GM12892 (cell line): Measurements from ENCODE around the gene GNGT2. TPM values are rescaled to one million over a fixed set of nuclear protein-coding genes. Genes with fewer than 3 reads are reported as not detected.

Experiments
- DNase-seq: peaks from one replicate; pipeline ENCODE4 v3.0.0; 2011; ENCODE audit not compliant: insufficient read length
- FAIRE-seq: peaks from 2 replicates; lab custom pipeline; 2011; peaks lifted over from hg19 to GRCh38; lab: Jason Lieb, UNC
- POLR2A ChIP-seq: IDR thresholded peaks from 2 replicates; pipeline ENCODE4 v1.6.1; 2011; ENCODE audit warnings: low read depth, low read length, control low read depth
- POLR2AphosphoS5 ChIP-seq: IDR thresholded peaks from 2 replicates; pipeline ENCODE4 v1.6.1; 2011; ENCODE audit warnings: low read depth, low read length, control low read depth
- TAF1 ChIP-seq: IDR thresholded peaks from 2 replicates; pipeline ENCODE4 v1.6.1; 2011; ENCODE audit warnings: low read depth, mild to moderate bottlenecking, control low read depth, low read length, borderline replicate concordance
- polyA plus RNA-seq: library from polyadenylated mRNA; unstranded; fragments of >200 nt; gene quantifications from one replicate; pipeline ENCODE4 v1.2.1, GENCODE V29; 2012; ENCODE audit warnings: missing spikeins, inconsistent platforms; ENCODE audit not compliant: missing spikeins

The GNGT2 gene
- polyA plus RNA-seq = 33.7 TPM

GRCh38 chr17:49210158-49211029, at the start of gene GNGT2, which contains the start of gene ABI3:
Gene GNGT2, minus strand, starts transcription at chr17:49210574. Its CDS starts 3,152 bp downstream, at chr17:49207422.
Gene ABI3, plus strand, starts transcription at chr17:49210707. Its CDS starts 18 bp downstream, at chr17:49210725.
- TF ChIP-seq TAF1 (peak; percentile 98), POLR2AphosphoS5 (peak; percentile 97), POLR2A (peak; percentile 97)
- DNase-seq (peak; percentile 92), FAIRE-seq (peak; percentile 97)

DNA sequence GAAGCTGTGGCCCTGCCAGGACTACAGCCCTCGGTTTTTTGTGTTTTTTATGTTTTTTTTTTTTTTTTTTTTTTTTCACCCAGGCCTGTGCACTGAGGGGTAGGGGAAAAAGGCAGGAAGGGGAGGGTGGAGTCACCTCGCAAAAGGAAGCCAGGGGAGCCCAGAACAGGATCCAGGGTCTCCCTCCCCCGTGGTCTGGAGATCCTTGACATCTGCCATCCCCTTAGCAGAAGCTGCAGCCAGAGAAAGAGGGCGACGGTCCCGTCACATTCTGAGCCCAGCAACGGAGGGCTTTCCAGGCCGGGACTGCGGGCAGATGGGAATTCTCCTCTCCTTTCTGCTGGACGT, 49.3 kb upstream of the GNGT2 start:
- FAIRE-seq = no peak
- DNase-seq = no peak
- no peak for TF ChIP-seq POLR2A
- no peak for TF ChIP-seq TAF1
- TF ChIP-seq POLR2AphosphoS5 = no peak

DNA sequence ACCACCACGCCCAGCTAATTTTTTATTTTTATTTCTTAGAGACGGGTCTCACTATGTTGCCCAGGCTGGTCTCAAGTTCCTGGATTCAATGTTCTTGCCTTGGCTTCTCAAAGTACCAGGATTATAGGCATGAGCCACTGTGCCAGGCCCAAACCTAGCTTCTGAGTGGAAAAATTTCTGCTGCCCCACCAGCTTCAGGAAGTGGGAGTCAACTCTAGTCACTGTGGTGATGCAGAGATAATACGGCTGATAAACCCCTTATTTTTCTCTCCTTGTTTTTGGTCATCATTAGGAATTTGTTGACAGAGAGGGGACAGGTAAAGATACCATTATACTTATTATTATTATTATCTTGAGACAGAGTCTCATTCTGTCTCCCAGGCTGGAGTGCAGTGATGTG, 48.0 kb upstream of the GNGT2 start:
- FAIRE-seq (no peak), DNase-seq (no peak)
- no peak for TF ChIP-seq TAF1
- no peak for TF ChIP-seq POLR2AphosphoS5
- no peak for TF ChIP-seq POLR2A

GRCh38 chr17:49255125-49255524, 44.8 kb upstream of the GNGT2 start:
- TF ChIP-seq POLR2AphosphoS5 (no peak), TAF1 (no peak), POLR2A (no peak)
- no peak for FAIRE-seq
- DNase-seq = no peak

GRCh38 chr17:49254066-49254465, 43.7 kb upstream of the GNGT2 start:
- DNase-seq (no peak), FAIRE-seq (no peak)
- TF ChIP-seq TAF1 (no peak), POLR2A (no peak), POLR2AphosphoS5 (no peak)

DNA sequence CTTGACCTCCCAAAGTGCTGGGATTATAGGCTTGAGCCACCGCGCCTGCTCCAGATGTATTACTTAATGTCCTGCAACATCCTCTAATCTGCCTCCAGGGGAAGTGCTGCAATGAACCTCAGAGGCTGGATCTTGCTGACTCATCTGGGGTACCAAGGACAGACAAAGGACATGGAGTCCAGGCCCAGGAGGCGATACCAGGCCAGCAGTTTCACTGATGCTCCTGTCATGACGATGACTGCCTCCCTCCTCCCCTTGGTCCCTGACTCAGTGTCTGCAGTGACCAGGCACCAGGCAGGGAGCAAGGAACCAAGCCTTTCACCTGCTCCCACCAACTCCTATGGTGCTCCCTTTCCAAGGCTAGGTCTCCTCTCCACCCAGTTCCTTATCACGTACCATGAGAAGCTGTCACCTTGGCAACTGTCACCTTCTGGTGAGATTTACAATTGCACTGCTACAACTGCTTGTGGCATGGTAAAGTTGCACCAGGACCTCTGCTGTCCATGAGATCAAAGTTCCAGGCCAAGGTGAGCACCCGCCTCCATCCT, 41.8 kb upstream of the GNGT2 start:
- no peak for TF ChIP-seq TAF1
- TF ChIP-seq POLR2AphosphoS5 = no peak
- no peak for TF ChIP-seq POLR2A
- no peak for FAIRE-seq
- DNase-seq = no peak

- FAIRE-seq = no peak
- TF ChIP-seq TAF1 = no peak
- DNase-seq = no peak
Measured at GRCh38 chr17:49249890-49250522, 39.6 kb upstream of the GNGT2 start.

DNA sequence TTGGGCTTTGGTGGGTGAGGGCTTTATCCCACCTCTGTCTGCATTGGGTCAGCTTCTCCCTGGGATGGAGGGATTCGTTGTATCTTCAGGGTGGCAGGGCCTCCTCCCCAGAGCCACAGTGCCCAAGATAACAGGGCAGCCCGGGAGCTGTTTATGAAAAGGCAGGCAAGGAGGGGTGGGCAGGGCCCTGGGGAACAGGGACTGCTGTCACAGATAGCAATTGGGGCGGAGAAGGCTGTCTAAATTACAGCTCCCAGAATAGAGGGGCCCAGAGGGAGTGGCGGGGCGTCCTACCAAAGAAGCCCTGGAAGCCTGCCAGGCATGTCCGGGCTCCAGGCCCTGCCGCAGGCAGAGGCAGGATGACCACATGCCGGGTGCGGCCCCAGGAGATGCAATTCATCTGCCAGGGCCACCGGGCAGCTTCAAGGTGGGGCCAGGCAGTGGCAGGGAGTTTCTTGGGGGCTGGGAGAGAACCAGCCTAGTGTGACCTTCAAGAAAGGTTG, 39.0 kb upstream of the GNGT2 start:
- DNase-seq (no peak), FAIRE-seq (no peak)
- no peak for TF ChIP-seq POLR2A
- TF ChIP-seq TAF1 = no peak
- TF ChIP-seq POLR2AphosphoS5 = no peak

GRCh38 chr17:49247944-49248343, 37.6 kb upstream of the GNGT2 start:
- FAIRE-seq (no peak), DNase-seq (no peak)
- TF ChIP-seq POLR2A (no peak), POLR2AphosphoS5 (no peak), TAF1 (no peak)

DNA sequence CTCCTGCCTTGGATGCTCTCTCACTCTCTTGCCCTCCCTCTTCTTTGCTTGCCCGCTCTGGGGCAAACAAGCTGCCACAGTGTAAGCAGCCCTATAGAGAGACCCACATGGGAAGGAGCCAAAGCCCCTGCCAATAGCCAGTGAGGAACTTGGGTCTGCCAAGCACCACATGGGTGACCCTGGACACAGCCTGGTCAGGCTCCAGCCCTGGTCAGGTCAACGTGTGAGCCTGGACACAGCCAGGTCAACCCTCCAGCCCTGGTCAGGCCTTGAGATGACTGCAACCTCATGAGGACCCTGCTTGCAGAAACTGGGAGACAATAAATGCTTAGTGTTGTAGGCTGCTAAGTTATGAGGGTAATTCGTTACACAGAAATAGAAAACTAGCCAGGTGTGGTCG, 34.5 kb upstream of the GNGT2 start:
- FAIRE-seq (no peak), DNase-seq (no peak)
- TF ChIP-seq POLR2AphosphoS5 (no peak), TAF1 (no peak), POLR2A (no peak)

- DNase-seq (no peak), FAIRE-seq (no peak)
- TF ChIP-seq TAF1 (no peak), POLR2AphosphoS5 (no peak), POLR2A (no peak)
Measured at GRCh38 chr17:49242813-49243212, 32.4 kb upstream of the GNGT2 start.
